ENCODE measurements around the gene SLC17A3.

Gene SLC17A3
- total RNA-seq = 0.20 to 0.94 reads per million in 2 donors

DNA sequence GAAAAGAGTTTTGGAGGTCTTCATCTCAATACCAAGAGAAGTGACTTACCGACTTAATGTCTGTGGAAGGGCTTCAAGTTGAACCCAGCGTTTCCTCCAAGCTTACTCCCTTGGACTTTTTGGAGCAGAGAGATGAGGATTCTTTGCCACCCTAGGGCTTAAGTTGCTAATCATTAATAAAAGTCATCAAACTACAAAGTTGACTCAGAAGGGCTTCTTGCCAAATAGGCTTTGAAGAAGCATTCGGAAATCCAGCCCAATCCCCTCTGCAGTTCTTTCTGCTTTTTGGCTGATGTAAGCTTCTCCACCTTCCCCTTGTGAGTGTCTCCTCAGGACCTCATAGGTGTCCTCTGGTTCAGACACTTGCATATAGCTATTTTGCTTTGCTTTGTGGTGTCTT, at the start of gene SLC17A3:
Gene SLC17A3, minus strand, starts transcription at position 126 of the 400 bp plus-strand sequence. CDS start 5,856 bp downstream, outside the sequence.
- no peak for DNase-seq

DNA sequence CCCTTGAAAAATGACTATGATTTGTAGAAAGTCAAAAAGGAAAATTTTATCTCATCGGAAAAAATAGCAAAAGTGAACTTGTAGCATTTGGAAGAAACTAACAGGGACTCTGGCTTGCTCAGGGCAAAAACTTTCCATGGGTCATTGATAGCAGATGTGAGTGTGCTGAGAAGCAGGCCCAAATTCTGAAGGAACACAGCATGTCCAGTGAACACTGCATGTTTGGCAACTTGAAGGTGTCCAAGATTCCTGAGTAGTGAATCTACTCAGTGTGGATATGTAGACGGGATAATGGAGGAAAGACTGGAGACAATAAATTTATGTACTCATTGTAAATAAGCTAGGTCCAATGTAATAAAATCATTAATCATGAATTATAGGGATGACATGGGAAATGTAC, 48.3 kb upstream of the SLC17A3 start:
- no peak for DNase-seq

DNA sequence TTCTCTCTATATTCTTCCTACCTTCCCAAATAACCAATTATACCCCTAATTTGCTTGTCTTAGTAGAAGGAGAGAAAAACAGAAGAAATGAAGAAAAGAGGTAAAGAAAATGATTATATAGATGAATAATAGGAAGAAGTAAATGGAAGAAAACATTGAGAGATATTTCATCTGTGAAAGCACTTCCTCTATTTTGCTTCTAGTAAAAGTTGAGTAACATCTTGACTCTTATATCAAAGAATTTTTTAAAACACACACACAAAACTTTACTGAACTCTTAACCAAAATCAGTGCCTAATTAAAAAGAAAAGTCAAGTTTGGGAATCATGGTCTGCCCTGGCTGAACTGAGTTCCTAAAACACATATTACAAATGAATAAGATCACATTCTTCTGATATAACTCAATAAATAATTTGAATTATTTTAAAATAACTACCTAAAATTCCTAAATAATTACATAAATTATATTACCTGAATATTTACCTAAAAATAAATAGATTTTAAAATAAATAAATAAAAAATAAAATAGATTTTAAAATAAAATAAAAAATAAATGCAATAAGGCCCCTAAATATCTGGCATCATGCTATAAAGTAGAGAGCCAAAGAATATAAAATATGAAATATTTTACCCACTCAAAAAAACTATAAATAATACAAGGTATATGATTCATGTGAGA, 47.6 kb upstream of the SLC17A3 start:
- no peak for DNase-seq

- DNase-seq = no peak
Observed at GRCh38 chr6:25919657-25920056, 45.6 kb upstream of the SLC17A3 start.

GRCh38 chr6:25918083-25918683, 44.1 kb upstream of the SLC17A3 start:
- DNase-seq = peak in 1 of 5 experiments; percentile 53

DNA sequence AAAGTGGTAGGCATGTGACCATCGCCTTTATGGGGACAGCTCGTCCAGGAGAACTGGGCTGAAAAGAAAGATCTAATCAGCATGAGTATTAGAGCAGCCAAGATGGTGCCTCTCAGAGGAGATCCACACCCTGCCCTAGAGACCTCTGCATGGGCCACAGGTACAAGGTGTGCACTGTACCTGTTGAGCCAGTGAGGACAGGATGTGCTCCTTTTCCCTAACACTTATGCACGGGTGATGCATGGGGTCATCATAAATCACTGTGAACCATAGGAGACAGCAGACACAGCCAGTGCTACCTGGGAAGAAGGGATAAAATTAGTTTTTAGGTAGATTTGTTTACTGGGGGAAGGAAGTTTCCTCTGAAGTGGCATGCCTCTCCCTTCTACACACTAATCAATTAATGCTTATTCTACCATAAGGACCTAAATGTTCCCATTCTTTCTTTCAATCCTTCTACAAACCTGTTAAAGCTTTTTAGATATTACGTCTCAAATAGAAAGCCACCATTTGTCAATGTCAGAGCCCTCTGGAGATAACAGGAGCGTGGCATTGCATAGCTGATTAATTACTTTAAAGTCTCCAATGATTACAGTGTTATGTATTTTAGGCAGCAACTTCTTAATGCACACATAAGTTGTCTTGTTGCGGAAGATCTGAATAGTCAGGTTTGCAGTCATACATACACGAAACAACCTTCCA, 42.9 kb upstream of the SLC17A3 start:
- DNase-seq = no peak

DNA sequence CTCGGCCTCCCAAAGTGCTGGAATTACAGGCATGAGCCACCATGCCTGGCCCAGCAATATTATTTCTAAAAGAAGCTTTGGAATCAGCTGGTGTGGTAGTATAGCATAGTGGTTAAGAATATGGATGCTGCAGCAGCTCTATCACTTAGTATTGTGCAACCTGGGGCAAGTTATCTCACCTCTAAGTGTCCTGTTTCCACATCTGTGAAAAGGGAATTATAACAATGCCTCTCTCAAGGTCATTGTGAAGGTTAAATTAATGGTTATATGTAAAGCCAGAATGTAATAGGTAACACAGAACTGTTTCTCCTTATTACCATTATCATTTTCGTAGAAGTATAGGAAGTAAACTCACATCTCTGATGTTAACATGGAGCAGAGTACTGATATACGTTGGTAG, 42.3 kb upstream of the SLC17A3 start:
- no peak for DNase-seq

GRCh38 chr6:25913741-25914140, 39.7 kb upstream of the SLC17A3 start:
- DNase-seq = no peak

GRCh38 chr6:25911351-25911750, 37.3 kb upstream of the SLC17A3 start:
- no peak for DNase-seq

- no peak for DNase-seq
Observed at GRCh38 chr6:25907475-25908014, 33.5 kb upstream of the SLC17A3 start.

DNA sequence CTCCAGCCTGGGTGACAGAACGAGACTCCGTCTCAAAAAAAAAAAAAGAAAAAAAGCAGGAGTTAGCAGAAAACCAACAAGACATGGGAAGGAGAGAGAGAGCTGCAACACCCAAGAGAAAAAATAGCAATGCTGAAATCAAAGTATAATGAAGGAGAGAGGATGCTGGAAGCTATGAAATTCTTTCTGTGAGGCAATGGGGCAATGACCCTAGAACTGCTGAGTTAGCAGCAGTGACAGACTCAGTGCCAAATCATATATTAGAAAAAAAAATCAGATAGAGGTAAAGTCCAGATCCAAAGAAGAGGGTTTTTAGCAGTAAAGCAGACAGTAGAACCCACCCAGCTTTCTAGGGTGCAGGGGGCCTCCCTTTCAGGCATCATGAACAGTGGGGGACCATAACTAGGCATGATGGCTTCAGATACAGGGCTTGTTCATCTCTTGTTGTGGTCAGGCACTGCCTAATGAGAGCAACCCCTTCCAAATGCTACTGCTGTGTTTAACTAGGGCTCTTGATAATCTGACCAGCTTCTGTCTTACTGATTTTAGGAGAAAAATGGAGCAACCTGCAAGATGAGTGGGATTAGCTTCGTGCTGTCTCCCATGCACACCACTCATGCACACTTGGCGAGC, 29.5 kb upstream of the SLC17A3 start:
- no peak for DNase-seq

GRCh38 chr6:25902071-25902470, 28.0 kb upstream of the SLC17A3 start:
- DNase-seq = no peak

GRCh38 chr6:25900843-25901242, 26.8 kb upstream of the SLC17A3 start:
- no peak for DNase-seq

DNA sequence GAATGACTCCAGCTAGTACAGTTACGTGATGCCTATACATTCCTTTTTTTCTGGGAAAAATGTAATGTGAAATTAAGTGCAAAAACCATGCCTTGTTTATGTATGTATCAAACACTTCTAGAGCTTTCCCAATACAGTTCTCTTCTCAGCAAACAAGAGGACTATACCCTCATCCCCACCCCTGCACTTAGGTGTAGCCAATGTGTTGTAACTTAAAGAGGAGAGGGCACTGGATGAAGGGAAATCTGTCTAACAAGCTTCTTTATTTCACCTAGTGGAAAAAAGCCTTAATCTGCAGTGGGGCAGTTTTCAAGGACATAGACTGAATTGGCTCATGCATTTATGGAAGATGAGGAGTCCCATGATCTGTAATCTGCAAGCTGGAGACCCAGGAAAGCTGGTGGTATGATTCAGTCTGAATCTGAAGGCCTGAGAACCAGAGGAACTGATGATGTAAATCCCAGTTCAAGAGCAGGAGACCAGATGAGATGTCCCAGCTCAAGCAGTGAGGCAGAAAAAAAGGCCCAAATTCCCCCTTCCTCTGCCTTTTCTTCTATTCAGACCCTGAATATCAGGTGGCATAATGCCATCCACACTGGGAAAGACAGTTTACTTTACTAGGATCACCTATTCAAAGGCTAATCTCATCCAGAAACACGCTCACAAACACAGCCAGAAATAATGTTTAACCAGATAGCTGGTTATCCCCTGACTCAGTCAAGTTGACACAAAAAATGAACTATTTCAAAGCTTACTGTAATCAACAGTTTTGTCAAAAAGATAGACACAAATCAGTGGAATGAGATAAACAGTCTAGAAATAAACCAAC, 25.8 kb upstream of the SLC17A3 start:
- DNase-seq = no peak

GRCh38 chr6:25899123-25899522, 25.1 kb upstream of the SLC17A3 start:
- DNase-seq = no peak

GRCh38 chr6:25898289-25898977, 24.4 kb upstream of the SLC17A3 start:
- no peak for DNase-seq

DNA sequence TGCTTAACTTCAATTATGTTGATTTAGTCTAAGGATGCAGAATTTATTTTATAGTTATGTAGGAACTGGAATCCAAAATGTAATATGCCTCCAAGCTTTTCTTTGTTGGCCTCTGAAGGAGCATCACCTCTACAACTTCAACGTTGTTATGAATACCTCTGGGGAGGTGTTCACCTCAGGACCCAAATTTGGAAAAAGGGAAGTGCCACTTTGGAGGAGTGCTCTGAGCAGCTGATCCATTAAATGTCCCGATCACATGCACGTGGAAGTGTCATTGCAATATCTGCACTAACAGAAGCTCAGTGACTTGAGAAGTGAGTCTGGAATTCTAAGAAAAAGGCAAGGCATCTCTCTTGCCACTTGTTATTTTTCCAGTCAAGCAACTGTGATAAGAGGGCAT, 22.2 kb upstream of the SLC17A3 start:
- no peak for DNase-seq

GRCh38 chr6:25895771-25896170, 21.7 kb upstream of the SLC17A3 start:
- no peak for DNase-seq

DNA sequence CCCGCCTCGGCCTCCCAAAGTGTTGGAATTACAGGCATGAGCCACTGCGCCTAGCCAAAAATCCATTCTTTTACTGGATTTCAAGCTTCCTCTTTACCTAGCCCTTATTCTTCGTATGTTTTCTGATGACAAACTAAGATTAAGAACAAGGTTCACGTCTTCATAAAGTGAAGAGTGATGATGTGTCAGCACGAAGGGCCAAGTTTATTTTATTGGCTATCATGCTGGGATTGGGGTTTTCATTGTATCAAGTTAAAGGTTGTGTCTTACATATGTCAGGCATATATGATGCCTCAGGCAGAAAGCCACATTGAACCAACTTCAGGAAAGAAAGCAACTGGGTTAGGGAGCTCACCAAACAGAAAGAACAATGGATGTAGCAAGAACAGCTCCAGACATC, 19.7 kb upstream of the SLC17A3 start:
- DNase-seq = no peak

DNA sequence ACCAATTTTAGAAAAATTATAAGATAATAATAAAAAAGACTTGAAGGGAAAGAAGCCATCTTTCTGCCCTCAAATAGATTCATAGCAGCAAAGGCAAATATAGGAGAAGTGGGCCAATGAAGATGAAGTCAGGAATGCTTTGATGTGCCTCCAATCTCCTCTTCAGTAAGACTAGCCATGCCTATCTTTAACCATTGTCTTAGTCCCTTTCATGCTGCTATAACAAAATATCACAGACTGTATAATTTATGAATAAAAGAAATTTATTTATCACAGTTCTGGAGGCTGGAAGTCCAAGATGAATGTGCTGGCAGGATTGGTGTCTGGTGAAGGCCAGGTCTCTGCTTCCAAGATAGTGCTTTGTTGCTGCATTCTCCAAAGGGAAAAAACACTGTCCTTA, 18.8 kb upstream of the SLC17A3 start:
- no peak for DNase-seq
